WTC11 (cell line): Measurements from ENCODE around the gene WNK2. TPM values are rescaled to one million over a fixed set of nuclear protein-coding genes. Genes with fewer than 3 reads are reported as not detected.

ENCODE experiments used
- ATAC-seq: fragments of 200-7000 bp; cut with Tn5 transposase; 2 replicates; pipeline ENCODE4 v1.10.0; 2021; ENCODE audit warnings: mild to moderate bottlenecking, moderate library complexity
- CTCF ChIA-PET: fragments of 300-600 bp; sonication (Branson Sonifier 250); formaldehyde crosslinking; loops from one replicate; lab custom pipeline; 2021; ENCODE audit warnings: antibody characterized with exemption; lab: Charles Lee
- POLR2A ChIA-PET: fragments of 350-600 bp; sonication (Branson Sonifier 250); formaldehyde crosslinking; loops from one replicate; lab custom pipeline; 2021; ENCODE audit warnings: antibody characterized with exemption; lab: Charles Lee
- DNase-seq: peaks from one replicate; pipeline ENCODE4 v3.0.0; 2021; ENCODE audit warnings: low spot score
- H3K27ac Mint-ChIP-seq: 2 replicates; pipeline ENCODE4 v1.8.0; 2021; ENCODE audit warnings: mixed read lengths
- H3K27me3 Mint-ChIP-seq: 2 replicates; pipeline ENCODE4 v1.8.0; 2021; ENCODE audit warnings: low read depth, mild to moderate bottlenecking, moderate library complexity, mixed read lengths
- H3K36me3 Mint-ChIP-seq: 2 replicates; pipeline ENCODE4 v1.8.0; 2021; ENCODE audit warnings: mixed read lengths
- H3K4me1 Mint-ChIP-seq: 2 replicates; pipeline ENCODE4 v1.8.0; 2022; ENCODE audit warnings: mixed read lengths
- H3K4me3 Mint-ChIP-seq: 2 replicates; pipeline ENCODE4 v1.8.0; 2021; ENCODE audit warnings: mild to moderate bottlenecking, moderate library complexity, mixed read lengths
- H3K9me3 Mint-ChIP-seq: 2 replicates; pipeline ENCODE4 v1.8.0; 2021; ENCODE audit warnings: mixed read lengths
- ETV6 ChIP-seq: sonication (generic); formaldehyde crosslinking; IDR thresholded peaks from 2 replicates; pipeline ENCODE4 v1.8.1; 2022; ENCODE audit warnings: mild to moderate bottlenecking, missing genetic modification reagents
- GRHL2 ChIP-seq: fragments of 250-450 bp; sonication (Bioruptor Pico); IDR thresholded peaks from 2 replicates; pipeline ENCODE4 v1.8.0; 2022; ENCODE audit warnings: mild to moderate bottlenecking, moderate library complexity; ENCODE audit not compliant: insufficient replicate concordance, severe bottlenecking
- GTF2I ChIP-seq: fragments of 250-450 bp; sonication (Bioruptor Pico); conservative IDR thresholded peaks from 2 replicates; pipeline ENCODE4 v1.4.0; 2021; ENCODE audit warnings: mild to moderate bottlenecking
- HMGA2 ChIP-seq: fragments of 250-450 bp; sonication (Bioruptor Pico); IDR thresholded peaks from 2 replicates; pipeline ENCODE4 v1.4.0; 2021; ENCODE audit warnings: mild to moderate bottlenecking, moderate library complexity
- IRF2 ChIP-seq: sonication (generic); formaldehyde crosslinking; IDR thresholded peaks from 2 replicates; pipeline ENCODE4 v1.8.0; 2022; ENCODE audit warnings: low read depth, missing genetic modification reagents, borderline replicate concordance
- RELA ChIP-seq: sonication (generic); formaldehyde crosslinking; IDR thresholded peaks from 2 replicates; pipeline ENCODE4 v1.8.1; 2022; ENCODE audit warnings: missing genetic modification reagents, mild to moderate bottlenecking, borderline replicate concordance
- TCF7 ChIP-seq: sonication (generic); formaldehyde crosslinking; IDR thresholded peaks from 2 replicates; pipeline ENCODE4 v1.8.0; 2022; ENCODE audit warnings: mild to moderate bottlenecking, low read depth, missing genetic modification reagents, moderate library complexity
- TP53 ChIP-seq: sonication (generic); formaldehyde crosslinking; IDR thresholded peaks from 2 replicates; pipeline ENCODE4 v1.8.1; 2023; ENCODE audit warnings: mild to moderate bottlenecking, missing genetic modification reagents
- ZBTB21 ChIP-seq: sonication (generic); formaldehyde crosslinking; IDR thresholded peaks from 2 replicates; pipeline ENCODE4 v1.8.1; 2023; ENCODE audit warnings: mild to moderate bottlenecking, missing genetic modification reagents, borderline replicate concordance
- ZNF138 ChIP-seq: sonication (generic); formaldehyde crosslinking; conservative IDR thresholded peaks from 2 replicates; pipeline ENCODE4 v1.8.1; 2022; ENCODE audit warnings: mild to moderate bottlenecking, moderate library complexity, missing genetic modification reagents
- ZNF263 ChIP-seq: sonication (generic); formaldehyde crosslinking; IDR thresholded peaks from 2 replicates; pipeline ENCODE4 v1.8.1; 2022; ENCODE audit warnings: low read depth, mild to moderate bottlenecking, moderate library complexity, missing genetic modification reagents
- ZNF317 ChIP-seq: sonication (generic); formaldehyde crosslinking; IDR thresholded peaks from 2 replicates; pipeline ENCODE4 v1.8.1; 2023; ENCODE audit warnings: low read depth, mild to moderate bottlenecking, moderate library complexity, missing genetic modification reagents, borderline replicate concordance
- total RNA-seq: library from RNA; stranded (reverse); gene quantifications from 3 replicates; pipeline ENCODE4 v1.2.3, GENCODE V29; 2021
- TF ChIP-seq, protein P1 (sequence below): fragments of 250-450 bp; sonication (Bioruptor Pico); IDR thresholded peaks from 2 replicates; pipeline ENCODE4 v1.9.0; 2021; ENCODE audit warnings: moderate library complexity, mild to moderate bottlenecking, inconsistent platforms, borderline replicate concordance
- TF ChIP-seq, protein P2 (sequence below): sonication (generic); formaldehyde crosslinking; conservative IDR thresholded peaks from 2 replicates; pipeline ENCODE4 v1.8.1; 2022; ENCODE audit warnings: mild to moderate bottlenecking, missing genetic modification reagents
- TF ChIP-seq, protein P3 (sequence below): sonication (generic); formaldehyde crosslinking; IDR thresholded peaks from 2 replicates; pipeline ENCODE4 v1.8.0; 2023; ENCODE audit warnings: missing genetic modification reagents
- TF ChIP-seq, protein P4 (sequence below): fragments of 250-450 bp; sonication (Bioruptor Pico); IDR thresholded peaks from 2 replicates; pipeline ENCODE4 v1.9.0; 2021; ENCODE audit warnings: mild to moderate bottlenecking
- TF ChIP-seq, protein P5 (sequence below): sonication (generic); formaldehyde crosslinking; conservative IDR thresholded peaks from 2 replicates; pipeline ENCODE4 v1.8.1; 2023; ENCODE audit warnings: mild to moderate bottlenecking, low read depth, missing genetic modification reagents, moderate library complexity
- TF ChIP-seq, protein P6 (sequence below): sonication (generic); formaldehyde crosslinking; IDR thresholded peaks from 2 replicates; pipeline ENCODE4 v1.8.1; 2023; ENCODE audit warnings: mild to moderate bottlenecking, missing genetic modification reagents, moderate library complexity
- TF ChIP-seq, protein P7 (sequence below): sonication (generic); formaldehyde crosslinking; IDR thresholded peaks from 2 replicates; pipeline ENCODE4 v1.8.0; 2022; ENCODE audit warnings: missing genetic modification reagents

Gene WNK2
- total RNA-seq, 1 experiment from 2014 or later: 120 TPM

DNA sequence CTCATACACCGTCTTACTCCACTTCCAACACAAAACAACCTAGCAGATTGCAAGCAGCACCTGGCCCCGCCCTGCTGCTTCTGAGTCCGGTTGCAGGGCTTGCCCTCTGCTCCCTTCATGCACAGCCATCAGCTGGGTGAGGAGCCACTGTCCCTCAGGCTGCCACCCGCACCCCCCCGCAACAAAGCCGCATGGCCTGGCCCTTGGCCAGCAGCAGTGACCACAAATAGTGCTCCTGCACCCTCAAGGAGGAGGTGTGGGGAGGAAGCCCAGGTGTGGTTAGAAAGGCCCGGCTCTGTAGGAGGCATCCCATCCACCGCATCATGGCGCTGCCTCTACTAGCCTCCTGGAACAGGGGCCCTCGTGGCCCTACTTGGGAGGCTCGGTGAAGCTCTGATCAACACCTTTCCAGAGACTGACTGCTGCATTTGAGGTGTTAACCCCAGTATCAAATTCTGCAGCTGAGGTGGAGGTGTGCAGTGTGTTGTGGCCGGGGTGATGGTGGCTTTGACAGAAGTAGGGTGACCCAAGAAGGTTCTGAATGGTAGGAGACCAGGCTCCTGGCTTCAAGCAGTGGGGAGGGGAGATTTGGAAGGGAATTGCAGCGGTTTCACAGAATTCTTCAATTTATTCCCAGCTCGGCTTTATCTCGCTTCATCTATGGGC is 52.7 kb downstream of the WNK2 start:
- H3K36me3 Mint-ChIP-seq: peaks cover 6% of the 10 kb centered on the region
- ATAC-seq (no peak), DNase-seq (no peak)
- POLR2A ChIA-PET: no interaction called here
- TF ChIP-seq ZBTB21 (CRISPR knock-in tag) (no peak), ZNF263 (CRISPR knock-in tag) (no peak), GTF2I (CRISPR knock-in tag) (no peak), RELA (CRISPR knock-in tag) (no peak), TCF7 (CRISPR knock-in tag) (no peak), ZNF138 (CRISPR knock-in tag) (no peak), ETV6 (no peak), GRHL2 (CRISPR knock-in tag) (no peak), ZNF317 (CRISPR knock-in tag) (no peak), IRF2 (CRISPR knock-in tag) (no peak)
- TF ChIP-seq, protein P1, sequence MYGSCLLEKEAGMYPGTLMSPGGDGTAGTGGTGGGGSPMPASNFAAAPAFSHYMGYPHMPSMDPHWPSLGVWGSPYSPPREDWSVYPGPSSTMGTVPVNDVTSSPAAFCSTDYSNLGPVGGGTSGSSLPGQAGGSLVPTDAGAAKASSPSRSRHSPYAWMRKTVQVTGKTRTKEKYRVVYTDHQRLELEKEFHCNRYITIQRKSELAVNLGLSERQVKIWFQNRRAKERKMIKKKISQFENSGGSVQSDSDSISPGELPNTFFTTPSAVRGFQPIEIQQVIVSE (CRISPR knock-in tag): no peak
- TF ChIP-seq, protein P2, sequence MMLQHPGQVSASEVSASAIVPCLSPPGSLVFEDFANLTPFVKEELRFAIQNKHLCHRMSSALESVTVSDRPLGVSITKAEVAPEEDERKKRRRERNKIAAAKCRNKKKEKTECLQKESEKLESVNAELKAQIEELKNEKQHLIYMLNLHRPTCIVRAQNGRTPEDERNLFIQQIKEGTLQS (CRISPR knock-in tag): no peak
- TF ChIP-seq, protein P3, sequence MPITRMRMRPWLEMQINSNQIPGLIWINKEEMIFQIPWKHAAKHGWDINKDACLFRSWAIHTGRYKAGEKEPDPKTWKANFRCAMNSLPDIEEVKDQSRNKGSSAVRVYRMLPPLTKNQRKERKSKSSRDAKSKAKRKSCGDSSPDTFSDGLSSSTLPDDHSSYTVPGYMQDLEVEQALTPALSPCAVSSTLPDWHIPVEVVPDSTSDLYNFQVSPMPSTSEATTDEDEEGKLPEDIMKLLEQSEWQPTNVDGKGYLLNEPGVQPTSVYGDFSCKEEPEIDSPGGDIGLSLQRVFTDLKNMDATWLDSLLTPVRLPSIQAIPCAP (CRISPR knock-in tag): no peak
- TF ChIP-seq, protein P4, sequence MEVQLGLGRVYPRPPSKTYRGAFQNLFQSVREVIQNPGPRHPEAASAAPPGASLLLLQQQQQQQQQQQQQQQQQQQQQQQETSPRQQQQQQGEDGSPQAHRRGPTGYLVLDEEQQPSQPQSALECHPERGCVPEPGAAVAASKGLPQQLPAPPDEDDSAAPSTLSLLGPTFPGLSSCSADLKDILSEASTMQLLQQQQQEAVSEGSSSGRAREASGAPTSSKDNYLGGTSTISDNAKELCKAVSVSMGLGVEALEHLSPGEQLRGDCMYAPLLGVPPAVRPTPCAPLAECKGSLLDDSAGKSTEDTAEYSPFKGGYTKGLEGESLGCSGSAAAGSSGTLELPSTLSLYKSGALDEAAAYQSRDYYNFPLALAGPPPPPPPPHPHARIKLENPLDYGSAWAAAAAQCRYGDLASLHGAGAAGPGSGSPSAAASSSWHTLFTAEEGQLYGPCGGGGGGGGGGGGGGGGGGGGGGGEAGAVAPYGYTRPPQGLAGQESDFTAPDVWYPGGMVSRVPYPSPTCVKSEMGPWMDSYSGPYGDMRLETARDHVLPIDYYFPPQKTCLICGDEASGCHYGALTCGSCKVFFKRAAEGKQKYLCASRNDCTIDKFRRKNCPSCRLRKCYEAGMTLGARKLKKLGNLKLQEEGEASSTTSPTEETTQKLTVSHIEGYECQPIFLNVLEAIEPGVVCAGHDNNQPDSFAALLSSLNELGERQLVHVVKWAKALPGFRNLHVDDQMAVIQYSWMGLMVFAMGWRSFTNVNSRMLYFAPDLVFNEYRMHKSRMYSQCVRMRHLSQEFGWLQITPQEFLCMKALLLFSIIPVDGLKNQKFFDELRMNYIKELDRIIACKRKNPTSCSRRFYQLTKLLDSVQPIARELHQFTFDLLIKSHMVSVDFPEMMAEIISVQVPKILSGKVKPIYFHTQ (CRISPR knock-in tag): no peak
- TF ChIP-seq, protein P5, sequence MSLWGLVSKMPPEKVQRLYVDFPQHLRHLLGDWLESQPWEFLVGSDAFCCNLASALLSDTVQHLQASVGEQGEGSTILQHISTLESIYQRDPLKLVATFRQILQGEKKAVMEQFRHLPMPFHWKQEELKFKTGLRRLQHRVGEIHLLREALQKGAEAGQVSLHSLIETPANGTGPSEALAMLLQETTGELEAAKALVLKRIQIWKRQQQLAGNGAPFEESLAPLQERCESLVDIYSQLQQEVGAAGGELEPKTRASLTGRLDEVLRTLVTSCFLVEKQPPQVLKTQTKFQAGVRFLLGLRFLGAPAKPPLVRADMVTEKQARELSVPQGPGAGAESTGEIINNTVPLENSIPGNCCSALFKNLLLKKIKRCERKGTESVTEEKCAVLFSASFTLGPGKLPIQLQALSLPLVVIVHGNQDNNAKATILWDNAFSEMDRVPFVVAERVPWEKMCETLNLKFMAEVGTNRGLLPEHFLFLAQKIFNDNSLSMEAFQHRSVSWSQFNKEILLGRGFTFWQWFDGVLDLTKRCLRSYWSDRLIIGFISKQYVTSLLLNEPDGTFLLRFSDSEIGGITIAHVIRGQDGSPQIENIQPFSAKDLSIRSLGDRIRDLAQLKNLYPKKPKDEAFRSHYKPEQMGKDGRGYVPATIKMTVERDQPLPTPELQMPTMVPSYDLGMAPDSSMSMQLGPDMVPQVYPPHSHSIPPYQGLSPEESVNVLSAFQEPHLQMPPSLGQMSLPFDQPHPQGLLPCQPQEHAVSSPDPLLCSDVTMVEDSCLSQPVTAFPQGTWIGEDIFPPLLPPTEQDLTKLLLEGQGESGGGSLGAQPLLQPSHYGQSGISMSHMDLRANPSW (CRISPR knock-in tag): no peak
- no peaks in the 10 kb centered on the region for H3K27me3 Mint-ChIP-seq
- no peak overlapping the region for H3K4me3 Mint-ChIP-seq
- no peaks in the 10 kb centered on the region for H3K9me3 Mint-ChIP-seq
- H3K27ac Mint-ChIP-seq: no peak overlapping the region
- CTCF ChIA-PET: no interaction called here
- peaks cover 4% of the 10 kb centered on the region; the same call in 1 of the 2 replicates for H3K4me1 Mint-ChIP-seq

DNA sequence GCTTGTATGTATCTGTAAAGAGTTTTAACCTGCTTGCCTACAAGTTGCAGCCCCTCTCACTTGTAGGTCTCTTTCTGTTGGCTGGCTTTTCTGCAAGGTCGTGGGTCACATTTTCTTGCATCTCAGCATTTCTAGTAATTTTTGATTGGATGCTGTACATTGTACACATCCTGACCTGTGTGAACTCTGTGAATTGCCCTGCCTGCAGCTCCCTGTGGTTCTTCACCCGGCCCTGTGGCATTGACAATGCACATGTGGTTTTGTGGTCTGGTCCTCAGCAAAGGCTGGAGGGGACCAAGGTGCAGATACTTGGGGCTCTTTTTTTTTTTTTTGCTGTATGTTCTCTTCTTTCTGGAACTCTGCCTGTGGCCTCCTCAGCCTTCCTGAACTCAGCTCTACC is 53.6 kb downstream of the WNK2 start:
- H3K27me3 Mint-ChIP-seq: no peaks in the 10 kb centered on the region
- H3K4me3 Mint-ChIP-seq: no peak overlapping the region
- DNase-seq (no peak), ATAC-seq (no peak)
- CTCF ChIA-PET: interaction anchor here (0.7 to 1.1 kb wide), 2 partner anchors 65 to 131 kb away, joined by 3 read pairs; no protein-coding TSS in a partner anchor
- peaks cover 5% of the 10 kb centered on the region for H3K4me1 Mint-ChIP-seq
- no peak overlapping the region for H3K27ac Mint-ChIP-seq
- peaks cover 9% of the 10 kb centered on the region for H3K36me3 Mint-ChIP-seq
- no peaks in the 10 kb centered on the region for H3K9me3 Mint-ChIP-seq
- POLR2A ChIA-PET: no interaction called here
- TF ChIP-seq, protein P1 (CRISPR knock-in tag): no peak
- no peak for TF ChIP-seq HMGA2 (CRISPR knock-in tag)
- TF ChIP-seq, protein P6, sequence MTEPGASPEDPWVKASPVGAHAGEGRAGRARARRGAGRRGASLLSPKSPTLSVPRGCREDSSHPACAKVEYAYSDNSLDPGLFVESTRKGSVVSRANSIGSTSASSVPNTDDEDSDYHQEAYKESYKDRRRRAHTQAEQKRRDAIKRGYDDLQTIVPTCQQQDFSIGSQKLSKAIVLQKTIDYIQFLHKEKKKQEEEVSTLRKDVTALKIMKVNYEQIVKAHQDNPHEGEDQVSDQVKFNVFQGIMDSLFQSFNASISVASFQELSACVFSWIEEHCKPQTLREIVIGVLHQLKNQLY (CRISPR knock-in tag): no peak
- TF ChIP-seq ZNF138 (CRISPR knock-in tag): no peak
- no peak for TF ChIP-seq TP53 (CRISPR knock-in tag)
- TF ChIP-seq, protein P7, sequence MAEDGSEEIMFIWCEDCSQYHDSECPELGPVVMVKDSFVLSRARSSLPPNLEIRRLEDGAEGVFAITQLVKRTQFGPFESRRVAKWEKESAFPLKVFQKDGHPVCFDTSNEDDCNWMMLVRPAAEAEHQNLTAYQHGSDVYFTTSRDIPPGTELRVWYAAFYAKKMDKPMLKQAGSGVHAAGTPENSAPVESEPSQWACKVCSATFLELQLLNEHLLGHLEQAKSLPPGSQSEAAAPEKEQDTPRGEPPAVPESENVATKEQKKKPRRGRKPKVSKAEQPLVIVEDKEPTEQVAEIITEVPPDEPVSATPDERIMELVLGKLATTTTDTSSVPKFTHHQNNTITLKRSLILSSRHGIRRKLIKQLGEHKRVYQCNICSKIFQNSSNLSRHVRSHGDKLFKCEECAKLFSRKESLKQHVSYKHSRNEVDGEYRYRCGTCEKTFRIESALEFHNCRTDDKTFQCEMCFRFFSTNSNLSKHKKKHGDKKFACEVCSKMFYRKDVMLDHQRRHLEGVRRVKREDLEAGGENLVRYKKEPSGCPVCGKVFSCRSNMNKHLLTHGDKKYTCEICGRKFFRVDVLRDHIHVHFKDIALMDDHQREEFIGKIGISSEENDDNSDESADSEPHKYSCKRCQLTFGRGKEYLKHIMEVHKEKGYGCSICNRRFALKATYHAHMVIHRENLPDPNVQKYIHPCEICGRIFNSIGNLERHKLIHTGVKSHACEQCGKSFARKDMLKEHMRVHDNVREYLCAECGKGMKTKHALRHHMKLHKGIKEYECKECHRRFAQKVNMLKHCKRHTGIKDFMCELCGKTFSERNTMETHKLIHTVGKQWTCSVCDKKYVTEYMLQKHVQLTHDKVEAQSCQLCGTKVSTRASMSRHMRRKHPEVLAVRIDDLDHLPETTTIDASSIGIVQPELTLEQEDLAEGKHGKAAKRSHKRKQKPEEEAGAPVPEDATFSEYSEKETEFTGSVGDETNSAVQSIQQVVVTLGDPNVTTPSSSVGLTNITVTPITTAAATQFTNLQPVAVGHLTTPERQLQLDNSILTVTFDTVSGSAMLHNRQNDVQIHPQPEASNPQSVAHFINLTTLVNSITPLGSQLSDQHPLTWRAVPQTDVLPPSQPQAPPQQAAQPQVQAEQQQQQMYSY (CRISPR knock-in tag): no peak
- TF ChIP-seq ZBTB21 (CRISPR knock-in tag): no peak
